HUES64 (cell line): ENCODE measurements around the gene LYPD6B.

ENCODE experiments used
- H3K27ac ChIP-seq: 2 replicates; pipeline ENCODE4 v1.7.0; 2013; ENCODE audit warnings: low read depth, low read length, inconsistent platforms
- H3K27me3 ChIP-seq: 2 replicates; pipeline ENCODE4 v1.6.1; 2013; ENCODE audit warnings: mild to moderate bottlenecking, low read length; ENCODE audit not compliant: insufficient read depth
- H3K36me3 ChIP-seq: 2 replicates; pipeline ENCODE4 v1.6.1; 2013; ENCODE audit warnings: mild to moderate bottlenecking, low read length; ENCODE audit not compliant: insufficient read depth
- H3K4me1 ChIP-seq: 2 replicates; pipeline ENCODE4 v1.6.1; 2013; ENCODE audit warnings: mild to moderate bottlenecking, low read length, moderate library complexity; ENCODE audit not compliant: insufficient read depth
- H3K4me3 ChIP-seq: 2 replicates; pipeline ENCODE4 v1.5.1; 2013; ENCODE audit warnings: mild to moderate bottlenecking, low read length, moderate library complexity
- H3K9ac ChIP-seq: 2 replicates; pipeline ENCODE4 v1.6.1; 2013; ENCODE audit warnings: mild to moderate bottlenecking, low read depth, low read length
- H3K9me3 ChIP-seq: 2 replicates; pipeline ENCODE4 v1.6.1; 2013; ENCODE audit warnings: low read depth, low read length; ENCODE audit not compliant: insufficient read depth
- WGBS: fragments of 150-250, 120-280 bp; methylation state at CpG from one replicate; pipeline ENCODE4 v1.1.7; 2013; ENCODE audit warnings: missing lambda C conversion rate; 5-methylcytosine and 5-hydroxymethylcytosine counted together

LYPD6B gene

DNA sequence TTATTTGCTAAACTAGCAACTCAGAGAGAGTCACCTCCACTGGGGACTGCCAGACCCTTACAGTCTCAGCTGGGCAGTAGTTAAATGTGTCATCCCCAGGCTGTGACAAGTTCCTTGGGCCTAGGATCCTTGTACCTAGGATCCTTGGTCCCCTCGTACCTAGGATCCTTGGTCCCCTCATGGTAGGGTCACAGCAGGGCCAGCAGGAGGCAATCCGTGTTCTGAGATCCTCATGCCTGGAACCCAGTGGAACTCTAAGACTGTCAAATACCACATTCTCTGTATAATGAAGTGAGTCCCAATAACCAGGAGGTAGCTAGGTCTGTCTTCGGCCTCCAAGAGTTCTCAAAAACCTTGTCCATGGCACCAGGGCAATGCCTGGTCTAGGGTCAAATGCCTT lies 60.8 kb downstream of the LYPD6B start:
- 57% methylated on average over 3 of the region's 3 CpGs for WGBS
- Histone ChIP-seq H3K9me3 (no peaks in the 10 kb centered on the region), H3K4me1 (peaks cover 4% of the 10 kb centered on the region; the same call in 1 of the 2 replicates), H3K9ac (no peak overlapping the region), H3K27ac (no peak overlapping the region), H3K27me3 (no peaks in the 10 kb centered on the region), H3K4me3 (no peak overlapping the region), H3K36me3 (no peaks in the 10 kb centered on the region)

DNA sequence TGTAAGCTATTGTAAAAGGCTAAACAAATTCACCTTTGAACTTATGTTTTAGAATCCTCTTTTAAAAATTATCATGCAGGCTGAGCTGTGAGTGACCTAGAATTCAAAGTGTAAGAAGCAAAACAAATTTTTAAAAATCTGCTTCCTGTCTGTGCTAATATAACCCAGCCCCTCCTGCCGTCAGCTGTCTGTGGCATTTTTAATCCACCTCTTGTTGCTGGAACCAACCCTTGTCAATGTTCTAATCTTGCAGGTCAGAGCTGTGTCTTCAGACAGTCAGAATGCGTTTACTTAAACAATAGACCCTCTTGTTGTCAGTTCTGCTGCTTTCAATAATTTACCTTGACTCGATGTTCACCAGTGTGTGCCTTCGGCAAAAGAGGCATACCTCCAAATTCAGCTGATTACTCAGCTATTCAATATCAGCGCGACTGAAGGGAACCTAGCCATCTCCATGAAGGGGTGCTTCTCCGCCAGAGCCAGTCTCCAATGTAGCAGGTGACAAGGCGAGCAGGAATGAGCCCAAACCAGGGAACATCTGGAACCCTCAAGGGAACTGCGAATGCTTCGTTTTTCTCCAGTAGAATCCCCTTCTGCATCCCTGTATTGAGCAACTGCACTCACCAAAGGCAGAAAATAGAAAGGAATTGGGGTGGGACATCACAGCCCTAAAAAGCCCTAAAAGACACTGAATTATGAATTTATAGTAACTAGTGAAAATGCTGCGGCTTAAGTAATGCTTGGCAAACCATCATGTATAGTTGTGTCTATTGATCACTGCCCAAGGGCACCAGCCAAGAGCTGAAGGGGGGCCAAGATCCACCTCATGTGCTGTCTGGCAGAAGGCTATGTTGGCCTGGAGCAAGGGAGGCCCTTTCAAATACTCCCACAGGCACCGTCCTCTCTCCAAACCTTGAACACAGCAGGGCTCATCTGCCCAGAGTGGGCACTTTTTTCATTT lies 62.5 kb downstream of the LYPD6B start:
- H3K27ac ChIP-seq = no peak overlapping the region
- no peaks in the 10 kb centered on the region for H3K9me3 ChIP-seq
- H3K9ac ChIP-seq = no peak overlapping the region
- no peaks in the 10 kb centered on the region for H3K27me3 ChIP-seq
- H3K4me3 ChIP-seq = no peak overlapping the region
- WGBS = 91% methylated on average over 12 of the region's 12 CpGs
- H3K4me1 ChIP-seq = no peaks in the 10 kb centered on the region; the same call in 1 of the 2 replicates
- H3K36me3 ChIP-seq = no peaks in the 10 kb centered on the region

DNA sequence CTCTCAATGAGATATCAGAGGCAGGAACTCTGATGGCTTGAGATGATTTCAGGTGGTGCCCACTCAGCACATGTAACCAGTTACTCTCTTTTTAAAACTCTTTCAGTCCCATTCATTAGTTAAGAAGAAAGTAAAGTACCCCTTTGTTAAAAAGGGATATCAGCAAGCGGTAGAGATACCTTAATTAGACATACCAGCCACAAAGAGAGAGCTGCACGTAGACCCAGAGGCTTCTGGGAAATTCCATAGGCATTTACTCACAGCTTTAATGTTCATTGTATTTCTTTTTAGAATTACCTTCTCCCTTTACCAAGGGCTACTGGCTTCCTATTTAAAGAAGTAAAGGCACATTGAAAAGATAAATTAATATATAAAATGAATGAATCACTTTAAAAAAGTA lies 63.3 kb downstream of the LYPD6B start:
- H3K9ac ChIP-seq = no peak overlapping the region
- H3K36me3 ChIP-seq = no peaks in the 10 kb centered on the region
- no peak overlapping the region for H3K27ac ChIP-seq
- no peaks in the 10 kb centered on the region for H3K9me3 ChIP-seq
- no peaks in the 10 kb centered on the region for H3K27me3 ChIP-seq
- H3K4me1 ChIP-seq = no peaks in the 10 kb centered on the region; the same call in 1 of the 2 replicates
- H3K4me3 ChIP-seq = no peak overlapping the region
- 87% methylated on average over 2 of the region's 2 CpGs for WGBS

DNA sequence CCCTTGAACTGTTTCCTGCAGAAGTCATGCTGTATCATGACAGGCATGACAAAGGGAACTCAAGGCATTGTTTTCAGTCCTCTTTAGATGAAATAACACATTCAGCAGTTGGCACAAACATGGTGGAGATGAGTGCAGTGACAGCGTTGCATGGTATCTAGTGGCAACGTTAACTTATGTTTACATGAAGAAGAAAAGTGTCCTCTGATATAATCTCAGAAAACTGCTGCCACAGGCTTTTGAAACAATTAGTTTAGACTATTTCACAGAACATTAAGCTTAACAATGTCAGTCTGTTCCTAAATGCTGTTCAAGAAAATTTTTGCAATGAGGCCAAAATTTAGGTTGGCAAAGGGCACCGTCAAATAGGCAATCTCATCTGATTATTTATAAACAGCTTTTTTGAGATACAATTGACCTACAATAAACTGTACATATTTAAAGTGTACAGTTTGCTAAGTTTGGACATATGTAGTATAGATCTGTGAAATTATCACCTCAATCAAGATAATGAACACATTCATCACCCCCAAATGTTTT lies 64.7 kb downstream of the LYPD6B start:
- H3K27ac ChIP-seq = no peak overlapping the region
- no peaks in the 10 kb centered on the region for H3K27me3 ChIP-seq
- no peaks in the 10 kb centered on the region for H3K36me3 ChIP-seq
- 88% methylated on average over 3 of the region's 3 CpGs for WGBS
- peaks cover 7% of the 10 kb centered on the region; the same call in 1 of the 2 replicates for H3K9me3 ChIP-seq
- H3K9ac ChIP-seq = no peak overlapping the region
- H3K4me1 ChIP-seq = no peaks in the 10 kb centered on the region; the same call in 1 of the 2 replicates
- no peak overlapping the region for H3K4me3 ChIP-seq

DNA sequence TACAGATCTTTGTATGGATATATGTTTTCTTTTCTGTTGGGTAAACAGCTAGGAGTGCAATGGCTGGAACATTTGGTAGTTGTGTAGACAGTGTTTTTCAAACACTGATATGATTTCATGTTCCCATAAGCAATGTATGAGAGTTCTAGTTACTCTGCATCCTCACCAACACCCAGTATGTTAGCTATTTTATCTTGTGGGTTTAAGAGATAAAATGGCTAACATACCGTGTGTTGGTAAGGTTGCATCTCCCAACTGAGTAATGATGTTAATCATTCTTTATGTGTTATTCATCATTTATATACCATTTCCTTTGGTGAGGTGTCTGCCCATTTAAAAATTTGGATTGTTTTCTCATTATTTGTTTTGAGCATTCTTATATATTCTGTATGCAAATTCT lies 65.7 kb downstream of the LYPD6B start:
- H3K36me3 ChIP-seq = no peaks in the 10 kb centered on the region
- no CpG with 5 or more reads among the region's 1 CpG for WGBS
- no peak overlapping the region for H3K9ac ChIP-seq
- no peaks in the 10 kb centered on the region for H3K27me3 ChIP-seq
- no peak overlapping the region for H3K27ac ChIP-seq
- no peaks in the 10 kb centered on the region; the same call in 1 of the 2 replicates for H3K4me1 ChIP-seq
- peaks cover 7% of the 10 kb centered on the region; the same call in 1 of the 2 replicates for H3K9me3 ChIP-seq
- no peak overlapping the region for H3K4me3 ChIP-seq

DNA sequence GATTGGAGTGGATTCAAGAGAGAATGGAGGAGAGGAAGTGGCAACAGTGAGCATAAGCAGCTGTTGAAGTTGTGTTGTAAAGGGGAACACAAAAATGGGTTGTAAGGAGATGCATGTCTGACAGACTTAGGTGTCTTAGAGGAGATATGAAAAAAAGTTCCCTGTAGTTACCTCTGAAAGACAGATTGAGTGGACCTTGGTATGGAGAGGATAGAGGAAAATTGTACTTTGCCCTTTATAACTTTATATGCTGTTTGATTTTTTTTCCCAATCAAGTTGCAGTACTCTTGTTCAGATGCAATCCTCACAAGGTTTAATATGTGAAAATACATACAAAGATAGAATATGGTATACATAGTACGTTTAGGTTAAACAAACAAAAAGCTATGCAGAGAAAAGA lies 73.6 kb downstream of the LYPD6B start:
- H3K9ac ChIP-seq = no peak overlapping the region
- no peaks in the 10 kb centered on the region for H3K4me1 ChIP-seq
- no CpG with 5 or more reads among the region's 1 CpG for WGBS
- no peaks in the 10 kb centered on the region for H3K36me3 ChIP-seq
- H3K4me3 ChIP-seq = no peak overlapping the region
- peaks cover 7% of the 10 kb centered on the region; the same call in 1 of the 2 replicates for H3K9me3 ChIP-seq
- no peak overlapping the region for H3K27ac ChIP-seq
- no peaks in the 10 kb centered on the region for H3K27me3 ChIP-seq

DNA sequence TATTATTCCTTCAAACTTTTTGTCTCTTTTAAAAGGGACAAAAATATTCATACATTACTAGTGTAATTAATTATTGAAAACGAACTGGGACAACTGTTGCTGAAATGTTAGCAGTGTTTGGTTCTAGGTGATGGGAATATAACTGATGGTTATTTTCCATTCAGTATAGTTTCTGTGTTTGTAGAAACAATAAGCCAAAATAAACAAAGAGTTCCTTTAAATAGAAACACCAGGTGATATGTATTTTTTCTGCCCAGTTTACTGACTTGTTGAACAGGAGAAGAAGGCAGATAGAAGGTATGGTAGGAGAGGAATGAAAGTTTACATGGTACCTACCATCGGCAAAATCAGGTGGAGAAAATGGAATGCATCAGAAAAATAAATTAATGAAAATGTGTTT lies 74.2 kb downstream of the LYPD6B start:
- Histone ChIP-seq H3K4me3 (no peak overlapping the region), H3K9me3 (peaks cover under 1% of the 10 kb centered on the region; the same call in 1 of the 2 replicates), H3K4me1 (no peaks in the 10 kb centered on the region), H3K27me3 (no peaks in the 10 kb centered on the region), H3K27ac (no peak overlapping the region), H3K9ac (no peak overlapping the region), H3K36me3 (no peaks in the 10 kb centered on the region)
- 93% methylated on average over 2 of the region's 2 CpGs for WGBS

DNA sequence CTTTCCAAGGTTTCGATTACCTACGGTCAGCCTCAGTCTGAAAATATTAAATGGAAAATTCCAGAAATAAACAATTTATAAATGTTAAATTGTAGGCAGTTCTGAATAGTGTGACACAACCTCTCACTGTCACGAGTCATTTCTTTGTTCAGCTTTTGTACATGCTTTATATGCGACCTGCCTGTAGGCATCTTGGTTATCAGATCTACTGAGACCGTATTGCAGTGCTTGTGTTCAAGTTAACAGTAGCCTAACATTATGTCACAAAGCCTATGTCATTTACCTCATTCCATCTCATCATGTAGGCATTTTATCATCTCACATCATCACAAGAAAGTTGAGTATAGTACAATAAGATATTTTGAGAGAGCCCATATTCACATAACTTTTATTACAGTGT lies 77.3 kb downstream of the LYPD6B start:
- H3K4me1 ChIP-seq = no peaks in the 10 kb centered on the region
- H3K27me3 ChIP-seq = no peaks in the 10 kb centered on the region
- H3K36me3 ChIP-seq = no peaks in the 10 kb centered on the region
- H3K4me3 ChIP-seq = no peak overlapping the region
- 91% methylated on average over 3 of the region's 5 CpGs for WGBS
- no peak overlapping the region for H3K9ac ChIP-seq
- no peaks in the 10 kb centered on the region for H3K9me3 ChIP-seq
- H3K27ac ChIP-seq = no peak overlapping the region

DNA sequence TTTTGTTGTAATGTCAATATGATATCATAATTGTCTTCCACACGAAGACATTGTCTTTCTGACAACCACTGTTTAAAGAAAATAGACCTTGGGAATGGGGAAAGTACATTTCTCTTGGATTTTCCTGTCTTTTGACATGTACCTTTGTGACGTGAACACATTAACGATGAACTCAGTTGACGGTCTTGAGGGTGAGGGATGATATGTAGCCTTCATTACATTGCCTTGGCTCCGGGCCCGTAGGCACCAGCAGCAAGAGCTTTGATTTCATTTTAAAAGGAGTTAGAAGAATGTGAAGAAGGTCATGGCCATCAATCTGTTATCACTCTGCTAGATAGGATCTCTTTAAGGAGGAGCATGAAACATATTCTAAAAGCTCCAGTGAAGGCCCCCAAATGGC lies 80.9 kb downstream of the LYPD6B start:
- WGBS = 94% methylated on average over 6 of the region's 6 CpGs
- H3K36me3 ChIP-seq = no peaks in the 10 kb centered on the region
- no peaks in the 10 kb centered on the region for H3K9me3 ChIP-seq
- no peak overlapping the region for H3K4me3 ChIP-seq
- H3K4me1 ChIP-seq = no peaks in the 10 kb centered on the region
- no peak overlapping the region for H3K27ac ChIP-seq
- H3K9ac ChIP-seq = no peak overlapping the region
- H3K27me3 ChIP-seq = peaks cover 17% of the 10 kb centered on the region

DNA sequence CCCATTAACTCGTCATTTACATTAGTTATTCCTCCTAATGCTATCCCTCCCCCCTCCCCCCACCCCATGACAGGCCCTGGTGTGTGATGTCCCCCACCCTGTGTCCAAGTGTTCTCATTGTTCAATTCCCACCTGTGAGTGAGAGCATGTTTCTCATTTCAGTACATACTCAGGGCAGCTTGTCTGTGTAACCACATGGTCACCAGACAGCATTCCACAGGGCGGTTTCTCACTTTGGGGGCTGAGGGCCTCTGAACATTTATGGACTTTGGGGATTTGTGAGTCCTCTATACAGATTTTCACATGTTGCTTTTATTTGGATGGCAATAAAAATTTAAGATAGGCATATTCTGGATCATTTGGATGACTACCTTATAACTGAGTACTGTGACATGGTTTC lies 84.0 kb downstream of the LYPD6B start:
- Histone ChIP-seq H3K27ac (no peak overlapping the region), H3K9ac (no peak overlapping the region), H3K4me1 (peaks cover 4% of the 10 kb centered on the region; the same call in 1 of the 2 replicates), H3K9me3 (no peaks in the 10 kb centered on the region), H3K4me3 (no peak overlapping the region), H3K36me3 (no peaks in the 10 kb centered on the region), H3K27me3 (peaks cover 41% of the 10 kb centered on the region)
- WGBS = 83% methylated on average over 2 of the region's 2 CpGs

DNA sequence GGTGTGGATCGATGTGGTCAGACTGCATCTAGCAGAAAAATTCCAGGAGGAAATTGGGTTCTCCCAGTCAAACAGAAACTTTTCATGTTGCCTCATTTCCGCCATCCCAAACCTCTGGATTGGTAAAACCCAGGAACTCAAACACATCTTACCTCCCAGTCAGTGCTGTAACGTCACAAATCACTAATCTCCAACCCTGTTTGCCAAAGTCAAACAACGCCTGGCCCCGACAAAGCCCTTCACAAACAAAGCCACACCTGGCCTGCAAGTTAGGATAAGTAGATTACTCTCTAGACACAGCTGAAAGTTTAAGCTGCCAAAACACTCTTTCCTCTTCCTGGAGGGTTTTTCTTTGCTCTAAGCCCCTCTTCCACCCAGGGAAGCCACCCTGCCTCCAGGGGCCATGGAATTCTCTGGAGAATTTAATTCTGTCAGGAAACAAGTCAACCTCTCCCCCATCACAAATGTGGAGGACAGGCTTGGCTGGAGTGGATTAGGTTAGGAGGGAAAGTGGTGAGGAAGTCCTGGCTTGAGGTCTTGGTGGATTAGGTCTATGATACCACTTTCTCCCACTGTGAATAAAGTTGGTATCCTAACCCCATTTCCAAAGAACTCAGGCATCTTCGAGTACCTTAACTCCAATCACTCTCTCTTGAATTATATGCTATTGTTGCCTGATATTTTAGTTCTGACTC lies 86.7 kb downstream of the LYPD6B start:
- Histone ChIP-seq H3K27me3 (peaks cover 52% of the 10 kb centered on the region), H3K9ac (no peak overlapping the region), H3K9me3 (no peaks in the 10 kb centered on the region), H3K4me1 (peaks cover 4% of the 10 kb centered on the region; the same call in 1 of the 2 replicates), H3K36me3 (no peaks in the 10 kb centered on the region), H3K4me3 (no peak overlapping the region), H3K27ac (no peak overlapping the region)
- 73% methylated on average over 6 of the region's 6 CpGs for WGBS
